ENCODE measurements around the gene UNC5C.

The UNC5C gene

DNA sequence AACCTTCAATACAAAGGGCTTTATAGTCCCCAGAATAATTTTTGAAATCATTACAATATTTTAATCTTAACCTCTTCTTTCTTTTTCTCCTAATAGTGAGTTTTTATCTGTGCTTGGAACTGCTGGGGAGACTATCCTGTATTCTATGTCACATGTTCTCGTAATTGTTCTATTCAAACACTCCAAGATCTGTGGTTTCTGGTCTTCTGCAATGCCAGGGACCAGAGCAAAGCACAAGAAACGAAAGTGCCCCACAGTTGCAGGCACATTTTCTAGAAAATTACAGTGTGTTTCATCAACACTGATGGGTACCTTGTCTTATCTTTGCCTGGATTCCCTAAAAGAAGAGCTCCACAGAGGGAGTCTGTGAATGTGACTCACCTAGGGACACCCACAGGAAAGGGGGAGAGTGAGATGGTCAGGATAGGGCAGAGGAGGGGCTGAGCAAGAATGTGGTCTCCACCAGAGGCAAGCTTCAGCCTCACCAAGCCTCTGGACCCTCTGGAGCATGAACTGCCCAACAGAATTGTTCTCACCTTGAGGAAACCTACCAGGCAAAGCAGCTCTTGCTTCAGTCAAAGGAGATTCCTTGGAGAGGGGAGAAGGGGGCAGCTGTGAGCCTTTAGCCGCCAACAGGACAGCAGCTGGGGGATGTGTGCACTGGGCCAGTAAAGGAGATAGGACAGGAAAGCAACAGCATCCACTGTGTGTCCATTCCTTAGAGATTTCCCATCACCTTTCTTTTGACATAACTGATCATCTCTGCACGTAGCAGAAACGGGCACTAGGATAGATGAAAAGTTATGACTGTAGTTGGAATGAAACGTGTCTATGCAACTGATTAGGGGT is 25.9 kb downstream of the UNC5C start:
- no peak for DNase-seq (ENCODE audit: low spot score)

DNA sequence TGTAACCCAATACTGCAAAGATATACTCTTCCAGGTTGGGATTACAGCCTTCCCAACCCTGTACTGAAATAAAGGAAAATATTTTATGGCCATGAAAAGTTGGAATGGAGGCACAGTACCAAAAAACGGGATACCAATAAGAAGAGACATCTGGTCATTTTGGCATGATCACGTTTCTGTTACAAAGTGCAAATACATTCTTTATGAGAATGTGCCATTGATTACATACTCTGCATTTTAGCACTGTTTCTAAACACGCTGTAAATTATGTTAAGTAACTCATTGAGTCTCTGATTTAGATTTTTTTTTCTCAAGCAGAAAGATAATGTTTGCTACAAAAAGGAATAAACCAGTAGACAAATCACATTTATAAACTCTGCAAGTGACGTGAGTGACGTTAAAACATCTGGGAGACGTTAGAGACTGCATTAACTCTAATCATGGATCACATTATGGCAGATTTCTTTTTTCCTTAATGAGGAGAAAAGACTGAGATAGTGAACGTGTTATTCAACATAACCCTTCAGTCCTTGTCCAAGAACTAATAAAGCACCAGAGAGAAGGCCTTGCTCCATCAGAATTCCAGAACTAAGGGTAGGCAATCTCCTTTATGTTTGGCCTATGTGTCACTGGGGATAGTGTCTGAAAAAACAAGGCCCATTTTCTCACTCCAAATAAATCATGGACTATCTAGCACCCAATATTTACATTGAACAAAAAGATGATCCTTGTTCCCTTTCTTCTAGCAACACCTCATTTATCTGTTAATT is 31.0 kb downstream of the UNC5C start:
- no peak for DNase-seq (ENCODE audit: low spot score)

DNA sequence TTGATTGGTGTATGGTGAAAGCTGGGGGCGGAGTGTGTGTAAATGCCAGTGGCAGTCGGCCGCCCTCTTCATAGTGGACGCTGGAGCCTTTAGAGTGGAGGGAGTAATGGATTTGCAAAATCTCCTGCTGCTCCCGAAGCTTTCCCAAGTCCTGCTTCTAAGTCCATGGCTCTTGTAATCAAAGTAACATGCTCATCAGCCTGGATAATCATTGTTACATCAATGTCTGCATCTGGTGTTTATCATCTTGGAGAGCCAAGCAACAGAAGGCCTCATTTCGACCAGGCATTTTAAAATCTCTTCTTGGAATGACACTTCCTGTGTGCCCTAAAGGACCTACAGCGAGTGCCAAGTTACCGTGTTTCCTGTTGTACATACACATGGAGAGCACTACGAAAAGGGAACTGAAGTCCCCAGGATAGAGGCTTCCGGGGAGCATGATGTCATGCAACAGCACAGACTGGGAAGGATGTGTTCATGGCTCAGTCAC is 32.2 kb downstream of the UNC5C start:
- peak; percentile 12 for DNase-seq (ENCODE audit: low spot score)

DNA sequence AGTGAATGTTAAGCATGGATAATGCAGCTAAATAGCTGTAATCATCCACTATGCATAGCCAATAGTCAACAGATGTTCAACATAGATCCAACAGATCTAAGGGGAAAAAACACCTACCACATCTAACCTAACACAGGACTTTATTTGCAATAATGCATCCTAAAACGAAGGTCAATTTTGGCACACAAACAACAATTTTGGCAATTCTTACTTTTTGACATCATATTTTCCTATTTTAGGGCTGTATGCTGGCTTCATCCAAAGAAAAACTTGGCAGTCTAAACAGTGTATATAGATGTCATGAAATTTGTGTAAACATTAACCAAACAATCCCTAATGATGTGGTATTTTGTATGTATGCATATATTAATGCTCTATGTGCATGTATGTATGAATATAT is 33.2 kb downstream of the UNC5C start:
- DNase-seq (ENCODE audit: low spot score) = no peak

DNA sequence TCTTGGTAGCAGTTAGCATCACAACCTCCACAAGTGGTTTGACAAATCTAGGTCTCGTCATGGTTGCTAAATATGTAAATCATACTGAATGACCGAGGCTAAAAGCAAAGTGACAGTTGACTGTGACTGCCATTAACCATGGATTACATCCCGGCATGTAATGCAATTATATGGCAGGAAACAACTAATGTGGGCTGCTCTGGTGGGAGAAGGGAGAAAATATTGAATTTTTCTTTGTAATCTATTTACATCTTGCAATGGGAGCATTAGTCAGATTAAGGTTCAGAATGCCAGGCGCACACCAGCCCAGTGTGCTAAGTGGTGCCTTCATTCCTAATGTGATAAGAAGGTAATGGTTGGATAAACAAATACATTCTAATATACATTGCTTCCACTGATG is 35.8 kb downstream of the UNC5C start:
- DNase-seq (ENCODE audit: low spot score) = no peak

DNA sequence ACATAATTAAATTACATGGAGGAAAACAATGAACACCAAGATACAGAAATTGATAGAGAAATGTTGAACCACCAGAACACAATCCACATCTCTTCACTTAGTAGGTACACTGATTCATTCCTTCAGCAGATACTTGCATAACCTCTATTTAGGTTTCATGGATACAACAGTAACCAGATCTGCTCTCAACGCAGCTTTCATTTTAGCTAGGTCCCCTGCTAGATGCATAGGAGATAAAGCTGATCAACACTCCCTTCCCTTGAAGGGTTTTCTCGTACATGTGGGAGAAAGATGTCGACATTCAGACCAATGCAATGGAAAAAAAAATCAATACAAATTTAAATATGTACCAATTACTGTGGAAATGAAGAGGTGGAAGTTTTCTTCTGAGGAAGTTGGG is 37.3 kb downstream of the UNC5C start:
- DNase-seq (ENCODE audit: low spot score) = no peak

DNA sequence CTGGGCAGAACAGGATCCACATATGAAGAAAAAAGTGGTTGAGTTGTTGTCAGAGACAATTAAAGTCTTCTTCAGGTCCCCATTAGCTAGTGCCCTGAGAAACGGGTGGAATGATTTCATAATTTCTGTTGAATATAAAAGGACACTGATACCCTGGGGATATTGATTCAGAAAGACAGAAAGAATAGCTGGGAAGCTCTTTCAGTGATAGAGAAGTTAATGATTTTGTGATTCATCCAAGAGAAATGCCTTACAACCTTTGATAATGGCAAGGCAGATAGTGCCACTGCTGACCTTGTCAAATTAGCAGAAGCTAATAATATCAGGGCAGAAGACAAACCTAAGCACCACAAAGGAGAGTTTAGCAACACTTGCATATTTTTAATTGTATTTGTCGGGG is 37.9 kb downstream of the UNC5C start:
- no peak for DNase-seq (ENCODE audit: low spot score)

DNA sequence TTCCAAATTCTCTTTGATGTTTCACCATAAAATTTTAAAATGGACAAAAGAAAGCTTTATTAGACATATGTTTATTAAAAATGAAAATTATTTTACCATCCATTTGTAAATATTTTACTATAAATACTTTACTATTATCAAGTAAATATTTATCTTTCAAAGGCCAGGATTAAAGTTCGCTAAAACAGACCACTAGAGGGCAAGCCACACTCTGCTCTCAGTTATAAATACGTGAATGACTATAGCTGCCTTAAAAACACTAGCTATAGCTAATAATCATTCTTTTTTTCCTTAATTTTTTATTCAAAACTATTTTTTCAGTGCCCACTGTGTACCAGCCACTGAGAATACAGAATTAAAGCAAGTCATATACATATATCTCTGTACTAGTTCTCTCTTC is 38.6 kb downstream of the UNC5C start:
- DNase-seq (ENCODE audit: low spot score) = peak; percentile 21

DNA sequence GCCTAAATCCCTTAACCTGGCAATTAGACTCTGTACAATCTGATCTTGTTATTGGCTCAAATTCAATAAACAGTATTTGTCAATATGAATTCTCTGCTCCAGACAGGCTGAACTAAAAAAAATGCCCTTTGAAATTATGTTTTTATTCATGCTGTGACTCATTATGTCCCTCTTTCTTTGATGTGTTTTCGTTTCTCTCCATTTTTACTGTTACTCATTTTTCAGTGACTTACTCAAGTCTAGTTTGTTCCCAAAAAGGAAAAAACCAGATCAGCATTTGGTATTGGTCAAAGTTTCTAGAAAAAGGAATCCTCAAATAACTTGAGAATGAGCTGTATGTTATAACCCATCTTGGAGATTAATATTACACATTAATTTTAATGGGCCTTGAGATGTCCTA is 40.4 kb downstream of the UNC5C start:
- no peak for DNase-seq (ENCODE audit: low spot score)

DNA sequence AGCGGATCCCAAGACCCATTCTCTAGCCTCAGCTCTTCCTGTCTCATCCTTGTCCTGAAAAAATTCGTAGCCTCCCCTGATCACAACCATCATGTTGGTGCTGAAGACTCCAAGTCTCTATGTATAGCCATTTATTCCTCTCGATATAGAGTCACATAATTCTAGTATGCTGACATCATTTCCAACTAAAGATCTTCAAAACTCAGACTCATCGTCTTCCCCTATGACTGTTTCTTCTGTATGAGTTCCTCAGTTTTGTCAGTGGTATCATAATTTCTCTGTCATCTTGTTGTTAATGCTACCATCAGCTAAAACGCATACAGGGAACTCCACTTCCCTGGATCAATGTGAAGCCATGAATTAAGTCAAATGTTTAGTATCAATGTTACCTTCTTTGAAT is 41.2 kb downstream of the UNC5C start:
- DNase-seq (ENCODE audit: low spot score) = no peak

DNA sequence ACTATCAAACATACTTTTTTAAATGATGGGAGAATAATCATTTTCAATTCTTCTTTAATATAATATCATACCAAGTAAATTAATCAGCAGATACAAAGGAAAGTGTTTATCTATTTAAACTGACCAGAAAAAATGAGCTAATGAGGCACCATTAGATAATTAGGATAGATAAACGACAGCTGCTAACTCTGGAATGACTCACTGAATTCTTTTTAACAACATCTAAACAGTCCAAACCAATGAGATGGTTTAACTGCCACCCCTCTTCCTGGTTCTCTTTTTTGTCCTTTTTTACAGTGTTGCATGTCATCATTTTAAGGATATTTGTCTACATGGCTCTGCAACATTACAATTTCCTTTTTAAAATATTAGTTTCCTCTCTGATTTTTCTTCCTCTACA is 41.6 kb downstream of the UNC5C start:
- no peak for DNase-seq (ENCODE audit: low spot score)

DNA sequence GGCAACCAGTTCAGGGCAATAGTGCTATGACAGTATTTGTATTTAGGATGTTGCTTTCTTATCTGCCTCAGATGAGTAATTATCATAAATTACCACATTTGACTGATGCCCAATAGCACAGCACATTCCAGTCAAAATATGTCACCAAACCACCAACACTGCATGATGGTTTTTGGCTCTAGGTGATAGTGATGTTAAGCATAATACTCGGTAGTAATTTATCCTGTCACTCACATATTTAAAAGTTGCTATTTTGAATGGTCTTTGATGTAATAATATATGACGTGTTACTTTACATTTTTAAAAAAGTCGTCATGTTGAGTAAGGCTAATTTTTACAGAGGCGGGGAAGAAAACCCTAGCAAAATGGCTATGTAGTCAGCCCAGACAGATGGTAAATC is 42.5 kb downstream of the UNC5C start:
- DNase-seq (ENCODE audit: low spot score) = no peak

DNA sequence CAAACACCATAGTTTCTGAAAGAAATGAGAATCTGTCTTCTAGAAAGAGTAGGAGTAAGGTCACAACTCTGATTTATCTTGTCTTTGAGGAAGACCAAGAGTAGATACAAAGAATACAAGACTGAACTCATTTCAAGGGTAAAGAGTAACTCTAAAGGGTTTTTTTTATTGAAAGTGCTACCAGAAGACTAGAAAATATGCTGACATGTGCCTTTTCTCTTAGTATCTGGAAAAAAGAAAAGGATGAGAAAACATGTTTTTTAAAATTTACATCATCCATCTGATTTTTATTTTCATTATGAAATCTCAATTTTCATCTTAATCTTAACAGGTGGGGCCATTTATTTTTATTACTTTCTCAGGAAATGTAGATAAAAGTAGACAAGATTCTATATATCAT is 43.0 kb downstream of the UNC5C start:
- no peak for DNase-seq (ENCODE audit: low spot score)

DNA sequence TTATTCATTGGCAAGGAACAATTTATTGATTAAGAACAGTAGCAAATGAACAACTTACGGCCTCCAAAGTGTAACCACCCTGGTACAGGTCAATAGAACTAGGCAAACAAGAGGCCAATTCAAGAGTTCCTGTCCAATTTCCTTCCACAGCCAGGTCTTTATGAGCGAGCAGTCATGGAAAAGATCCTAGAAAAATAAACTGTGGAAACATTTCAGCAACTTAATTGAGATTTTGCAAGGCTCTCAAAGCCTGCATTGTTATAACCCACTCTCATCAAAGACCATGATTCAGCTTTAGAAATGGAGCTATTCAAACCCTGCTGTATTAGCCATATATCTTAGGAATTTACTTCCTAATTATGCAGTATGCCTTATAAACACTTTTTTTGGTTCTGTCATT is 43.6 kb downstream of the UNC5C start:
- DNase-seq (ENCODE audit: low spot score) = no peak

DNA sequence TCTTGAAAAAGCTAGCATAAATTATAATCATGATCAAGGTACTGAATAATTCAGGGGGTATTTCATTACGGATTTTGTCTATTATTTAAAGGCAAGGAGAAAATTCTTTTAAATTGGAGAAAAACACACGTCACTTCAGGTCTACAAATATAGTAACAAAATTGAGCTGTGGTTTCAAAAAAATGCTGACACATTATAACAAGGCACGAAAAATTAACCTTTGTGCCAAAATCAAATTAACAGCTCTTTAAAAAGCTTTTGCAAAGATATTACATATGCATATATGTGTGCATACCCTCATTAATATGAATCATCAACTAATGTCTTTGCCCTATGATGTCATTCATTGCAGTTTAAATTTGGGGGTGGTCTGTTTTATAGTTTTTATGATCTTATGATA is 44.3 kb downstream of the UNC5C start:
- no peak for DNase-seq (ENCODE audit: low spot score)

DNA sequence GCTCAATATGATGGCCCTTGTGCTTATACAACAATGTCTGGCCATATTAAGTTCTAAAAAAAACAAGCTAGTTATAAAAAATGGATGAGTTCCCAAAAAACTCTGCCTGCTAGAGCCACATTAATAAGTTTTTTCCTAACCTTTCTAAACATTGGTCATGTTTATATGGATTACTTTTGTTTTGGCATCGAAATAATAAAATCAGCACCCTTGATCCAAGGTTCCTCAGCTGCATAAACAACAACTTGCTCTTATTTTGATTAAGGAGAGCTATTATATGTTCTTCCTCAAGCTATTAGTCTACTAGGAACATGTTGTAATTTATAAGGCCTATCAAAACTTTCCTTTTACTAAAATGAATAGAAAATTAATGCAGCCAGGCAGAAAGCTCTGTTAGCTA is 48.4 kb downstream of the UNC5C start:
- no peak for DNase-seq (ENCODE audit: low spot score)

DNA sequence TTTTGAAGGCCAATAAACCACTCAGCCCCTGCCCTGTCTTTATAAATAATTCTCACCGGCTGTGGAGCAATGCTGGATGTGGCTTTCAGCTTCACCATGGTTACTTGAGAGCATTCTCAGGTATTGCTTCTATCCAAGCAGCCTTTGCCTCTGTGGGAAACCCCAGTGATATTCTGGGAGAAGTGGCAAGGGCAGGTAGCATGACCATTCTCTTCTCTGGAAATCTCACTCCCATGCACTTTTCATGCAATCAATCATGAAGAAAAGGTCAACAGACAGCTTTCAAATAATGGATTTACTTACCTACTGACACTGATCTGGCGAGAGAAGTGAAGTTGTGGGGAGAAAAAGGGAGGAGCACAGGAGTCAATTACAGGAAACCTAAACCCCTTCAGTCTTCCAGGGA is 49.5 kb downstream of the UNC5C start:
- DNase-seq (ENCODE audit: low spot score) = no peak

DNA sequence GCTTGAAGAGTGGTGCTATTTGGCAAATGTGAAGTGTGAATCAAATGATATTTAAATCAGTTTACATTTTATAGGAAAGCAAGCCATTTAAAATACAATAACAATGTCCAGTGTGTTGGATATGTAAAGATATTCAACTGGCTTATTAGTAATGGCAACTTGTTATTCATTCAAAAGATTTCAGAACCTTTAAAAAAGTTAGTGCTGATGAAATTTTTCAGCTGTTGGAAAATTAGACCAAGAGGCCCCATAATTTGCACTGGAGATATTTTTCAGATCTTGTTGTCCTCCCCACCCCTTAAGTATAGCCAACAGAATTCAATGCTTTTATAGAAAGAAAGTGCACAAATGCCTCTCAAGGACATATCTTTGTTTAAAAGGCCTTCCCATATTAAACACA is 54.6 kb downstream of the UNC5C start:
- no peak for DNase-seq (ENCODE audit: low spot score)

DNA sequence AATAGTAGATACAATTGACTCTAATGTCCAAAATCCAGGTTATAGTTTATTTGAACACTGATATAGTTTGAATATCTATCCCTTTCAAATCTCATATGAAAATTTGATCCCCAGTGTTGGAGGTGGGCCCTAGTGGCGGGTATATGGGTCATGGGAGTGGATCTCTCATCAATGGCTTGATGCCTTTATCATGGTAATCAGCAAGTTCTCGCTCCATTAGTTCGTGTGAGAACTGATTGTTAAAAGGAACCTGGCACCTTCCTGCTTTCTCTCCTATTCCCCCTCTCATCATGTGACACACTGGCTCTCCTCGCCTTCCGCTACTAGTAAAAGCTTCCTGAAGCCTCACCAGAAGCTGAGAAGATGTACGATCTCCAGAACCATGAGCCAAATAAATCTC is 70.1 kb downstream of the UNC5C start:
- DNase-seq (ENCODE audit: low spot score) = no peak

DNA sequence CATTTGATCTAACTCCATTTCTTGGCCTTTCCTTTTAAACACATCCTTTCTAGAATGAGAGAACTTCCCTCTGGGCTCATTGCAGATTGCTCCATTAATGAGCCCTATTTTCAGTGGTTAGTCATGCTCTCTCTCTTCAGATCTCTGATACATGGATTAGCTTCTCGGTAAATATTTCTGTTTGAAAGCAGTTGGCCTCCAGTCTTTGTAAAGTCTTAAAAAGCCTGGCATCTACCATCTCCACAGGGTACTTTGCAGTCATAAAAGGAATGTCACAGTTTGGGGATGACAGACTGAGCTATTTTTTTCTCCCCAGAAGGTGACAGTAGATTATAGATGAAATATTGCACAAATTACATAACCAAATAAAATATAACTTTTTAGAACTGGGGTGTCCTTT is 72.7 kb downstream of the UNC5C start:
- no peak for DNase-seq (ENCODE audit: low spot score)

DNA sequence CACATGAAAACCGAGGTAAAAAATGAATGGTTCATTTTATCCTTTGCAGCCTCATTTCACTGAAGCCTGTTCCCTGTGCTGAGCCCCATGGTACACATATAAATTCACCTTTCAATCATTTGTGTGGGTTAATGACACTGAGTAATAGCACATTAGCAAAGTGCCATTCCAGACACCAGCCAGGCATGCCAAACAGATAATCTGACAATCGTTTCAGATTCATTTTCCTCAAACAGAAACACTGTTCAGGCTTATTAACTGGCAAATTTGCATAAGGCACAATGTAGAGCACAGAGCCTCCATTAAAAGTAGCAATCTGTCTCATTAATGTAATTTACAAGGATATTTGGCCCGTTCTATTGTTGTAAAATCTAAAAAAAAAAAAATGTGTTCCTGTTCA is 76.2 kb downstream of the UNC5C start:
- DNase-seq (ENCODE audit: low spot score) = no peak

DNA sequence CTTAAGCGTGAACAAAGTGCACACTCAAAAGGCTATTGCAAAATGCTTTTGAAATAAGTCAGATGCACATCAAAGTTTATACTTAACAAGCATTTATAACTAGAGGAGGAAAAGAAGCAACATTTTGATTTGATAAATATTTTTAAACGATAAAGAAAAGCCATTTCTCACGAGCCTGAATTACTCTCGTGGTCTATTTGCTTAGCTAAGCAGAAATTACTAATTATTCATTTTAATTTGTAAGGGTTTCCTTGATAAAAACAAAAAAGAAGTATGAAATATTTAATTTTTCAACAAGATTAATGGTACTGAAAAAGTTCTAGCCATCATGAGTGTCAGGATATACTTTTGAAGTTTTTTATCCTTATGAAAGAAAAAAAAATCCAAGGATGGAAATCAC is 78.2 kb downstream of the UNC5C start:
- no peak for DNase-seq (ENCODE audit: low spot score)

DNA sequence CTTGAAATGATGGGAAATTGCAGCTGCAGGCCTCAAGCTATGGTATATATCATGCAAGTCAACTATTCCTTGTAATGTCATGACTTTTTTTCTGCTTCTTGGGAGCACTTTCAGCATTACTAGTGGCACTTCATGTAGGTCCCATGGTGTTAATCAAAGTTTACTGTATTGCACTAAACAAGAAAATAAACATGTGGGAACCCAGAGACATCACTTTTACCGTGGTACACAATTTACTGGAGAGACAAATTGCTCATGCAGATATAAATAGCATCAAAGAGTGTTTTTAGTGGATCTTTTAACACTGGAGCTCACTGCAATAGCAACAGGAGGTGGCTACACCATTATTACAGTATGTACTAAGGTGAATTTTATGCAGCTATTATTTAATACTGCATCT is 79.2 kb downstream of the UNC5C start:
- no peak for DNase-seq (ENCODE audit: low spot score)

DNA sequence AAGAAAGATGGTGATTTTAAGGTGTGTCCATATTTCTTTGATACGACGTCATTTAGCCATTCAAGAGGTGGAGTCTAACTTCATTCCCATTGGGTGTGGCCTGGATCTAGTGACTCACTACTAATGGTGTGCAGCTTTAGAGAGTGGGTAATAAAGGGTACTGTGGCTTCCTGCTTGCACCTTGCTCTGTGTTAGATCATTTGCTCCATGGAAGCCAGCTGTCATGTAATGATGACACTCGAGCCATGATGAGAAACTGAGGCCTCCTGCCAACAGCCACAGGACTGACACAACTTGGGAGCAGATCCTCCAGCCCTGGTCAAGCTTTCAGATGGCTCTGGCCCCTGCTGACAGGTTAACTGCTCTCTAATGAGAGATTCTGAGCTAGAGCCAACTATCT is 82.0 kb downstream of the UNC5C start:
- no peak for DNase-seq (ENCODE audit: low spot score)

Measured in kidney capillary endothelial cell (primary cell).